ENCODE results near the gene MYO3A. TPM values are rescaled to one million over a fixed set of nuclear protein-coding genes. Genes with fewer than 3 reads are reported as not detected.
A peak's percentile ranks its signal among the peaks of the same experiment; 100 is the strongest.

MYO3A gene
- total RNA-seq, 1 donor from 2014 or later: 0.22 TPM

DNA sequence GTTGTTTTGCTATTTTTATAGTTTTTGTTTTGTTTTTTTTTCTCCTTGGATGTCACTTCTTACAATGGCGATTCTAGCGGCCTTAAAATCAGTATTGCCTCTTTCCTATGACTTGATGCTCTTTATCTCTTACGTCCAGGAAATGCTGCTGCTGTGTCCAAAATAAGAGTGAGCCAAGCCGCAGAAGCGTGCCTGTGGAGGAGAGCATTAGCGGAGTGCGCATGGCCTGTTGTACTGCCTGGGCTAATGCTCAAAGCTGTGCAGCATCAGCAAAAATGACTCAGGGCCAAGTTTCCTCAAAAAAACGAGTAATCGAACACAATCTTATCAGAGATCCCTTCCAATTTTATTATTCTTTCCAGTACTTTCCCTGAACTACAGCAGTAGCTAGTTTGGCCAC is 264.1 kb downstream of the MYO3A start:
- DNase-seq: no peak
- TF ChIP-seq CTCF (IDR thresholded peaks at IDR 0.05; ENCODE audit: partially characterized antibody, unreplicated experiment): no peak
- H3K4me3 Mint-ChIP-seq (ENCODE audit: unreplicated experiment): no peak overlapping the region
- no peaks in the 10 kb centered on the region for H3K27me3 Mint-ChIP-seq (ENCODE audit: unreplicated experiment)
- H3K4me1 Mint-ChIP-seq (ENCODE audit: low read depth, unreplicated experiment): no peaks in the 10 kb centered on the region
- no peaks in the 10 kb centered on the region for H3K9me3 Mint-ChIP-seq (ENCODE audit: unreplicated experiment)
- H3K36me3 Mint-ChIP-seq (ENCODE audit: unreplicated experiment): no peaks in the 10 kb centered on the region
- no peak overlapping the region for H3K27ac Mint-ChIP-seq (ENCODE audit: unreplicated experiment)

DNA sequence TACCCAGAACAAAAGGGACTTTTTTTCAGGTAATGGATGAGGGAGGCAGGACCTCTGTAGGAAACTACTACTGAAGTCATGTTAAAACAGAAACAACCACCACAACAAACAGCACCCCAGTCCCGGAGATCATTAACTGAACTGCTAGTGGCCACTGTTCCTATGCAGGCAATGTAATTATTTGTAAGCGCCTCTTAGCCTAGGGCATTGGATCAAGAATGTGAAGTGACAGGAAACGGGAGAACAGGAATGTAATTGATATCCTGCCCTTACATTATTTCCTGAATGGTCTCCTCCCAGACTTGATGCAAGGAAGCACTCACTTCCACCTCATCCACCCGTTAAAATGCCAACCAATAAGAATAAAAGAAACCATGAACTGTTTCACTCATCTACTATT is 265.8 kb downstream of the MYO3A start:
- no peak for DNase-seq

GRCh38 chr10:26205223-26205622 is 271.2 kb downstream of the MYO3A start:
- no peak for TF ChIP-seq CTCF (IDR thresholded peaks at IDR 0.05; ENCODE audit: partially characterized antibody, unreplicated experiment)
- H3K4me3 Mint-ChIP-seq (ENCODE audit: unreplicated experiment): no peak overlapping the region
- H3K27me3 Mint-ChIP-seq (ENCODE audit: unreplicated experiment): no peaks in the 10 kb centered on the region
- H3K27ac Mint-ChIP-seq (ENCODE audit: unreplicated experiment): no peak overlapping the region
- no peak for DNase-seq
- H3K9me3 Mint-ChIP-seq (ENCODE audit: unreplicated experiment): no peaks in the 10 kb centered on the region
- H3K4me1 Mint-ChIP-seq (ENCODE audit: low read depth, unreplicated experiment): no peaks in the 10 kb centered on the region
- H3K36me3 Mint-ChIP-seq (ENCODE audit: unreplicated experiment): peaks cover 3% of the 10 kb centered on the region

More for the DNA sequence above, 265.8 kb downstream of the MYO3A start:
- H3K36me3 Mint-ChIP-seq (ENCODE audit: unreplicated experiment): no peaks in the 10 kb centered on the region
- H3K27me3 Mint-ChIP-seq (ENCODE audit: unreplicated experiment): no peaks in the 10 kb centered on the region
- H3K4me1 Mint-ChIP-seq (ENCODE audit: low read depth, unreplicated experiment): no peaks in the 10 kb centered on the region
- TF ChIP-seq CTCF (IDR thresholded peaks at IDR 0.05; ENCODE audit: partially characterized antibody, unreplicated experiment): no peak
- no peak overlapping the region for H3K4me3 Mint-ChIP-seq (ENCODE audit: unreplicated experiment)
- H3K27ac Mint-ChIP-seq (ENCODE audit: unreplicated experiment): no peak overlapping the region
- H3K9me3 Mint-ChIP-seq (ENCODE audit: unreplicated experiment): no peaks in the 10 kb centered on the region

DNA sequence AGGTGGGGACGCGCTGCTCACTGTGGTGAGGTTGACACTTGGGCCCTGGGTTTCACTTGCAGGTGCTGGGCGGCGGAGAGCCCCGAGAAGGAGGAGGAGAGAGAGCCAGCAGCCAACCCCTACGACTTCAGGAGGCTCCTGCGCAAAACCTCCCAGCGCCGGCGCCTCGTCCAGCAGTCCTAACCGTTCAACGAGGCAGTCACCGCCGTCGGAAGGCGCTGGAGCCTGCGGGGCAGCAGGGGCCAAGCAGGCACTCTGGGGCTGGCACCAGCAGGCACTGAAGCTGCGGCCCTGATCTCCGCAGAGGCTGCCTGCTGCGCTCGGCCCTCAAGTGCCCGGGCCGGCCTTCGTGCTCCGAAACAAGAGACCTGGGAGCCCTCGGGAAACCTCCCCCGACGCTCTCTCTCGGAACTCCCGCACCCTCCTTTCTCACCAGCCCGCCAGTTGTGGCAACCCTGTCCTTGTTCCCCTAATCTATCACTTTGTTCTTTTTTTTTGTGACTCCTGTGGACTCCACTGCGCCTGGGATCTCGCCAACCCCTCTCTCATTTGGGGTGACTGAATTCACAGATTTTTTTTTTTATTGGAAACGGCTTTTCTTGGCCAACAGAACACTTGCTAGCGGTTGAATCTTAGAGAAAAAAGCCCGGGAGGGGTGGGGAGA is 277.9 kb downstream of the MYO3A start:
- peaks cover 3% of the 10 kb centered on the region for H3K9me3 Mint-ChIP-seq (ENCODE audit: unreplicated experiment)
- TF ChIP-seq CTCF (IDR thresholded peaks at IDR 0.05; ENCODE audit: partially characterized antibody, unreplicated experiment): no peak
- H3K27ac Mint-ChIP-seq (ENCODE audit: unreplicated experiment): no peak overlapping the region
- no peak overlapping the region for H3K4me3 Mint-ChIP-seq (ENCODE audit: unreplicated experiment)
- DNase-seq: peak; percentile 29
- no peaks in the 10 kb centered on the region for H3K36me3 Mint-ChIP-seq (ENCODE audit: unreplicated experiment)
- H3K27me3 Mint-ChIP-seq (ENCODE audit: unreplicated experiment): peaks cover 25% of the 10 kb centered on the region
- H3K4me1 Mint-ChIP-seq (ENCODE audit: low read depth, unreplicated experiment): peaks cover 10% of the 10 kb centered on the region

- Mint-ChIP-seq H3K27me3 (ENCODE audit: unreplicated experiment) (peaks cover 28% of the 10 kb centered on the region), H3K27ac (ENCODE audit: unreplicated experiment) (no peak overlapping the region), H3K4me1 (ENCODE audit: low read depth, unreplicated experiment) (peaks cover 10% of the 10 kb centered on the region), H3K4me3 (ENCODE audit: unreplicated experiment) (no peak overlapping the region), H3K36me3 (ENCODE audit: unreplicated experiment) (no peaks in the 10 kb centered on the region), H3K9me3 (ENCODE audit: unreplicated experiment) (peaks cover 5% of the 10 kb centered on the region)
- DNase-seq: no peak
- no peak for TF ChIP-seq CTCF (IDR thresholded peaks at IDR 0.05; ENCODE audit: partially characterized antibody, unreplicated experiment)
Observed at GRCh38 chr10:26212511-26212910, 278.5 kb downstream of the MYO3A start.
